NCI-H2107 (cell line): ENCODE measurements around the gene ADCY10.
"Not testable (repeated sequence)": the region's sequence is repeated elsewhere in the genome, so short reads cannot be mapped to it uniquely, and the experiment has no call there.

ENCODE experiments used
- DNase-seq: peaks from one replicate; lab custom pipeline; 2025; lab: John Stamatoyannopoulos, UW

The ADCY10 gene

DNA sequence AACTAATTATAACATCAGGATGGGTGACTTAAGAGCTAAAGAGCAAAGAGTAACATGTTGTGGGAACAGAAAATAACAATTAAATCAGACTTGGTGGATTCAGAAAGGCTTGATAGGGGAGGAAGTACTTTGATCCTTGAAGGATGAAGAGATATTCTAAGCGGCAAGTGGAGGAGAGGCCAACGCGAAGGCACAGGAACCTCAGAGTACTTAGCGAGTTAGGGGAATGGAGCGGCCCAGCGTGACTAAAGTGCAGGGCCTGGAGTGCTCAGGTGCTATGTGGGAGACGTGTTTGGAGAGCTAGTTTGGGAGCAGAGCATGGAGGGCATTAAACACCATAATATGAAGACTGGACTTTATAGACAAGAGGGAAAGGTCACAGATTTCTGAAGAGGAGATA is 64.3 kb downstream of the ADCY10 start:
- DNase-seq = no peak

DNA sequence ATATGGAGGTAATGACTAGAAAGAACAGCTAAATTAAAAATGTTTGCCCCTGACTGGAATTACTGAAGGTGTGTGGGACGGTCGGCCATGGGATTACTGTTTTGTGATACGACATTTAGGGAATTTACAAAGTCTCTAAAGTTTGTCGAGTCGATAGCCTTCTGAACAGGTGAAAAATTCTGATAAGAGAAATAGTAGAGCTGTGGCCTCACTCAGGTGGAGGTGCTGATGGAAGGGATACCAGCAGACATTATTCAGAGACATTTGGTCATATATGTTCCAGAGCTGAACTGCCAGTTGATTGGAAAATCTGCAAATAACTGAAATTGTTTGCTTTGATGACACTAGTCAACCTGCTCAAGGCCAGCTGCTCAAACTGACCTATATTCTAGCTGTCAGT is 71.1 kb downstream of the ADCY10 start:
- DNase-seq = no peak

DNA sequence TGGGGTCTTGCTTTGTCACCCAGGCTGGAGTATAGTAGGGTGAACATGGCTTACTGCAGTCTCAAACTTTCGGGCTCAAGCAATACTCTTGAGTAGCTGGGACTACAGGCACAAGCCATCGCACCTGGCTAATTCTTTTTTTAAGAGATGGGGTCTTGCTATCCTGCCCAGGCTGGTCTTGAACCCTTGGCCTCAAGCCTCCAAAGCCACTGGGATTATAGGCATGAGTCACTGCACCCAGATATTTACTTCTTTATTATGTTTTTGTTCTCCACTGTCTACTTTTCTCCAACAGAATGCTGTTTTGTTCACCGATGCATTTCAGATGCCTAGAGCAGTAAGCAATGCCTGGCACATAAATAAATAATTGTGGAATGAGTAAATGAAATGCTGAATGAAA is 72.4 kb downstream of the ADCY10 start:
- no peak for DNase-seq

DNA sequence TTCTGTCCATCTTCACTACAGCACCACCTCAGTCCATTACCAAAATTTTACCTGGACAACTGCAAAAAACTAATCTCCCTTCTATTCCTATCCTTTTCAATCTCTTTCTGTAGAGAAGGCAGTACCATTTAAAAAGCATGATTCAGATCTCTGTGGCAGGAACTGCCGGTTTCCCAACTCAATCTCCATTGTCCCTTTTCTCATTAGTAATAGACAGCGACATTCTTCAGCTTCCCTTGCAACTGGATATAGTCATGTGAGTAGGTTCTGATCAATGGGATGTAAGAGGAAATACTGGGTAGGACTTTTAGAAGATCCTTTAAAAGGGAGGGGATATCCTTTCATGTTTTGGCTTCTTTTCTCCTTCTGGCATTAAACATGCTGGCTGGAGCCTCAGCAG is 74.9 kb downstream of the ADCY10 start:
- DNase-seq = no peak

DNA sequence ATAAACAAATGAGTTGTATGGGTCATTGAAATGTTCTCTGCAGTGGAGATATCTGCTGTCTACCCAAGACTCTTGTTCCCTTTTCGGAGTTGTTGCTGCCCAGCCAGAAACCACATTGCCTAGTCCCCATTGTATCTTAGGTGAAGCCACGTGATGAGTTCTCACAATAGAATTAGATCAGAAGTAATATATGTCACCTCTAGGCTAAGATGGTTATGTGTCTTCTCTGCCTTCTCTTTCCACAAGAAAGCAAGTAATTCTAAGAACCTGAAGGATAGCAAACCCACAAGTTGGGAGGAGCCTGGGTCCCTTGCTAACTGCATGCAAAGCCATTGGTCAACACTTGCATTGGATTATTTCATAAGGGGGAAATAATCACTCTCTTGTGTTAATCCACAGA is 76.6 kb downstream of the ADCY10 start:
- DNase-seq = no peak

DNA sequence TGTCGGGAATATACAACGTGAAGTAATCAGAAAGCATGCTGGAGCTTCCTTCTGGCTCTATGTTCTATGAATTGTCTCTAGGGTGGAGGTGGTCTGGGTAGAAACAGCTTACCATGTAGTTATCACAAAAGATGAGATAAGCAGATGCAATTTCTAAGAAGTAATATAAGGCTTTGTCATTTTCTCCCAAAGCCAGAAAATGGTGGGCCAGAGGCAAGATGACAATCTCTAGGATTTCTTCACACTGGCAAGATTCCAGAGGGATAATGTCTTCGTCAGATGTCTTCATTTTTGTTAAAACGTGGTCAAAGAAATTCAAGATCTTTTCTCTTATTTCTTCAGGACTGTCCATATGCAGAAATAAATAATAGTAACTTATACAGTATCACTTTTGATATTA is 77.7 kb downstream of the ADCY10 start:
- DNase-seq = no peak

DNA sequence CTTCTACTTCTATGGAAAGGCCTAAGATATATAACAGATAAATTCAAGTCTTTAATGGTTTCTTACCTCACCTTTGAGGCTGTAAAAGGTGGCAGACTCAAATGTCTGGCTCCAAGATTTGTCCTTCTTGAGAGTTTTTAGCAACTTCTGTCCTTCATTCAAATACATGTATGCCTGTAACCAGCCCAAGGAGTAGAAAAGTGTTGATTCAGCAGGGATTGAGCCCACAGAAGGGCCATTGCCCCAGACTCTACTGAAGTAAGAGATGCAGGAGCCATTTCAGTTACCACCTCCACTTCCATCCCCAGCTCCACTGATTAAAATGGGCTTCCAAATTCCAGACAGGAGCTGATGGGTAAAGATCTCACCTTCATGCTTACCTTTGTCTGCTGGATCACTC is 80.0 kb downstream of the ADCY10 start:
- DNase-seq = no peak

DNA sequence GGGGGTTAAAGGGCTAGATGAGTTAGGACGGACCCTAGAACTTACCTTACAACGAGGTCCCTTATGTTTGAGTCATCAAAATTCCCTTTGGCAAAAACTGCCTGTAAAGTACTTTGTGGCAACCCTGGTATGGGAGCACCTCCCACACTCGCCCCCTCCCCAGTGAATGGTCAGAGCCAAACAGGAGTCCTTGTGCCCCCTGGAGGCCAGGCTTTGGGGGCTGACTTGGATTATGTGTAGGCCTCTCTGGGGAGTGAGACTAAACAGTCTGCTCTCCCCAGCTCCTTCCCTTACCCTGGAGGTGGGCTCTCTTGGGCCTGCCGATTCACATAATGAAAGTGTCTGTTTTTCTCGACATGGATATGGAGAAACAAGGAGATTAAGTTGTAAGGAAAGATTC is 81.2 kb downstream of the ADCY10 start:
- DNase-seq = no peak

DNA sequence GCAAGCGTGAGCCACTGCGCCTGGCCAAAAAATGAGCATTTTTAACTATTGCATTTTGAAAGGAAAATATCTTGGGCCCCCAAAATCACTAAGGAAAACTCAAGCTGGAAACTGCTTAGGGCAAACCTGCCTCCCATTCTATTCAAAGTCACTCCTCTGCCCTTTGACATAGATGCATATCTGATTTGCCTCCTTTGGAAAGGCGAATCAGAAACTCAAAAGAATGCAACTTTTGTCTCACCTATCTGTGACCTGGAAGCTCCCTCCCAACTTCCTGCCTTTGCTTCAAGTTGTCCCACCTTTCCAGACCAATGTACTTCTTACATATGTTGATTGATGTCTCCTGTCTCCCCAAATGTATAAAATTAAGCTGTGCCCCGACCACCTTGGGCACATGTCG is 83.3 kb downstream of the ADCY10 start:
- DNase-seq = not testable (repeated sequence)

DNA sequence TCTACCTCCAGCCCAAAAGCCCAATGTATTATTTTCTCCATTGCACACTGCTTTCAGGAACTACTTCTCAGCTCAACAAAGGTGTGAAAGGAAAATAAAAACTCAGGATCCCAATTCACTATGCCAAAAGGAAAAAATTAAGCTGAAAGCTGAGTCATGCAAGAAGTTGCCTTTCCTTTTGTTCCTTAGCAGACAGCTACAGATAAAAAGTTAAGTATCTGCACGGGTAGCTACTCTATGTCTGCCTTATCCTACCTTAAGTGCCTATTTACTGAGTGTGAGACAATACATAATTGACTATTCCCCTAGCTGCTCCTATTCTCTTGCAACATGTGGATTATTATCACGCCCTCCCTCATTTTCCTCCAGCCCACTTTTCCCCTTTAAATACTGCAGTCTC is 84.1 kb downstream of the ADCY10 start:
- DNase-seq = no peak

DNA sequence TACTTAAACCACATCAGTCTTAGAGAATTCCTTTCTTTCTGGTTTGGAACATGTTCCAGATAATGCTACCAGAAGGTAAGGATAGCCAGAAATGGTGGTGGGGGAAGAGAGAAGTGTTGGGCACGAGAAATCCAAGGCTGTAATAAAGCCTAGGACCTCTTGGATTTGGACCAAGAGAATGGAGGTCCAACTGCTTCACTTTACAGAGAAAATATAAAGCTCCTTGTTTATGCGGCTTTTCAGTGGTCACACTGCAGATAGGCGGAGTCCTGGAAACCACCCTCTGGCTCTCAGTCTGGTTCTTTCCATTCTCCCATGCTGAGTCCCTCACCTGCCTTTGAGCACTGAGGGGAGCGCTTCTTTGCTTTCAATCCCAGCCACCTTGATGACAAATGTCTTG is 87.8 kb downstream of the ADCY10 start:
- no peak for DNase-seq

DNA sequence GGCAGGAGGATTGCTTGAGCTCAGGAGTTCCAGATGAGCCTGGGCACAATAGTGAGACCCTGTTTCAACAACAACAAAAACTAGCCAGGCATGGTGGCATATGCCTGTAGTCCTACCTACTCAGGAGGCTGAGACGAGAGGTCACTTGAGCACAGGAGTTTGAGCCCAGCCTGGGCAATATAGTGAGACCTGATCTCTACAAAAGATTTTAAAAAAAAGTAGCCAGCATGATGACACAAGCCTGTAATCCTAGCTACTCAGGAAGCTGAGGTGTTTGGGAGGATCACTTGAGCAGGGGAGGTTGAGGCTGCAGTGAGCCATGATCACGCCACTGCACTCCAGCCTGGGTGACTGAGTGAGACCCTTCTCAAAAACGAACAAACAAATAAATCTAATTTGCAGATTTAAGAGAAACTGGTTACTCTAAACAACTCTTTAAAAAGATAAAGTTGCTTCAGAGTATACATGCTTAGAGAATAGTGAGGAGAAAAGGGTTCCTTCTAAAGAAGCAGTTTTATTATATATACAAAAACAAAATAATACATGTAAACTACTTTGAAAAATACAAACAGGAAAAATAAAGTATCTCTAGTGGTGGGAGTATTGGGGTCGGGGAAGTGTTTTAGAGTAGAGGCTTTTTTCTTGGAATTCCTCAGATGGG is 88.4 kb downstream of the ADCY10 start:
- DNase-seq = no peak

DNA sequence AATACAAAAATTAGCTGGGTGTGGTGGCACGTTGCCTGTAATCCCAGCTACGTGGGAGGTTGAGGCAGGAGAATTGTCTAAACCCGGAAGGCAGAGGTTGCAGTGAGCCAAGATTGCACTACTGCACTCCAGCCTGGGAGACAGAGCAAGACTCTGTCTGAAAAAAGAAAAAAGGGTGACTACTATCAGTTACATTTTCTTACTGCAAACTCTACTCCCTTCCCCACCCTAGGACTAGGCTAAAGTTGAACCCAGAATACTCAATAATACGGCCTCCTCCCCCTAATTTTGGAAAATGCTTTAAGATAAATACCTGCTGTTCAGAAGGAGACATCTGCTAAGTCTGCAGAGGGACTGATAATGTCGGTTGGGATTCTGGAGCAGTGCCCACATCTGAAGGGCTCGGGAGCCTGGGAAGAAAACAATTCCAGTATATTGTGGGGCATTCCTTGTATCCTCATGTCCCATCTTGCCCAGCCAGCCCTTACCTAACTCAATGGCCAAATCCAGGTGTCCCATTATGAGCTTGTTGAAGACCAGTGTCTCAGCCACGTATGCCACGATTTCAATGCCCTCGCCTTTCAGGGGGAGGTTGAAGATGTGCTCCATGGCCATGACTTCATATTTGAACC is 89.7 kb downstream of the ADCY10 start:
- no peak for DNase-seq

DNA sequence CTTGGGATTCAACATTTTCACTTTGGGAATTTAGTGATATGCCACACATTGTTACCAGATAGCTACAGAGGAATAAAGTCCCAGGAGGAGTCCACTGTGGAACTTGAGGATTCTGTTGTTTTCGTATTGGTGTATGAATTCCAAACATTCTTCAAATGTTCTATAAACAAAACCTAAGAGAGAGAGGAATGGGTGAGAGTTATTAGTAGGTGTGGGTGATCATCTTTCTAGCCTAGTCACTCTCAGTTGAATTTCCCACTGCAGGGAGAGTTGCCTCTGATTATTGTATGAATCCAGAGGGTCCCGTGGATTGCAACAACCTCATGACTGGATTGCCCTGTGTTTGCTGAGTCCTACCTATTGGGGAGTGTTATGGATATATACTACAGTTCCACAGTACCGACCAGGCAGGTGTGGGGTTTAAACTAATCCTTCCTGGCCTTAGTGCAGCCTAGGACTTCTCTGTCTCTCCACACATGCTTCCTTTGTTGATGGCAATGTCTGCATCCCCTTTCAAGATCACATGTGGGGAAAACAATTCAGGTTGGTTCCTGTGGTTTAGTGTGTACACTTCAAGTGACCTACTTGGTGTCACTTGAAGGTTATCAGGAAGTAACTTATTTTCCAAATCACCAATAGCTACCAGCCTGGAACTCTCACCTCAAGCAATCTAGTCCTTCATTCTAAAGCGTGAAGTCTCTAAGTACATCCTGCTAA is 91.8 kb downstream of the ADCY10 start:
- DNase-seq = no peak

DNA sequence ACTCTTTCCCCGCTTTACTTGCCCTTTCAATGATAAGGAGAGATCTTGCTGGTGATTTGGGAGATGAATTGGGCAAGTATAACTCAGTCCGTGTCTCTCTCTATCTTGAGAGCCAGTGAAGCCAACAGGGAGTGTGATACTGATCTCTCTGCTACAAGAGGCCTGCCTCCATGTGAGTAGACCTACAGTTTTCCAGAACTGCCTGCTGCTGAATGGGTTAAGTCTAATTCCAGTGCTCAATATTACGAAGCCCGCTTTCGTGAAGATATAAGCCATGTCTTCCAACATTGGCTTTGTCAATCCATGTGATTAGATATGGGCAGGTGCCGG is 92.6 kb downstream of the ADCY10 start:
- no peak for DNase-seq

DNA sequence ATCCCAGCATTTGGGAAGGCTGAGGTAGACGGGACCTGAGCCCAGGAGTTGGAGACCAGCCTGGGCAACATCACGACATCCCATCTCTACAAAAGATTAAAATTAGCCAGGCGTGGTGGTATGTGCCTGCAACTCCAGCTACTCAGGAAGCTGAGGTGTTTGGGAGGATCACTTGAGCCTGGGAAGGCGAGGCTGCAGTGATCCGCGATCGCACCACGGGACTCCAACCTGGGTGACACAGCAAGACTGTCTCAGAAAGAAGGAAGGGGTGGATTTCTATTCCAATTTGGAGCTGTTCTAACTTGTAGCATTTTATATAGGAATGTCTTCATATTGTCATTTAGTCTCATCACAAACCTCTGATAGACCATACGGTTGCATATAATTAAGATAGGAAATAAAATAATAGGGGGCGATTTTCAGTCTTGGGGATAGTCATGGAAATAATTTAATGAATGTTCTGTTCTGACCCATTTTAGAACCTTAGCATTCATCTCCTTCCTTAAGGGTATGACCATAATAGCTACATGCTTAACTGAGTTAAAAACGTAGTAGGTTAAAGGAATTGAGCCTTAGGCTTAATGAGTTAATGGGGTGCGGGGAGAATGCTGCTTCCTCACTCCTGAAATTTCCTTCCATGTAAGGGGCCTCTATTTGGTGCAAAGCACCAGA is 93.1 kb downstream of the ADCY10 start:
- DNase-seq = no peak

DNA sequence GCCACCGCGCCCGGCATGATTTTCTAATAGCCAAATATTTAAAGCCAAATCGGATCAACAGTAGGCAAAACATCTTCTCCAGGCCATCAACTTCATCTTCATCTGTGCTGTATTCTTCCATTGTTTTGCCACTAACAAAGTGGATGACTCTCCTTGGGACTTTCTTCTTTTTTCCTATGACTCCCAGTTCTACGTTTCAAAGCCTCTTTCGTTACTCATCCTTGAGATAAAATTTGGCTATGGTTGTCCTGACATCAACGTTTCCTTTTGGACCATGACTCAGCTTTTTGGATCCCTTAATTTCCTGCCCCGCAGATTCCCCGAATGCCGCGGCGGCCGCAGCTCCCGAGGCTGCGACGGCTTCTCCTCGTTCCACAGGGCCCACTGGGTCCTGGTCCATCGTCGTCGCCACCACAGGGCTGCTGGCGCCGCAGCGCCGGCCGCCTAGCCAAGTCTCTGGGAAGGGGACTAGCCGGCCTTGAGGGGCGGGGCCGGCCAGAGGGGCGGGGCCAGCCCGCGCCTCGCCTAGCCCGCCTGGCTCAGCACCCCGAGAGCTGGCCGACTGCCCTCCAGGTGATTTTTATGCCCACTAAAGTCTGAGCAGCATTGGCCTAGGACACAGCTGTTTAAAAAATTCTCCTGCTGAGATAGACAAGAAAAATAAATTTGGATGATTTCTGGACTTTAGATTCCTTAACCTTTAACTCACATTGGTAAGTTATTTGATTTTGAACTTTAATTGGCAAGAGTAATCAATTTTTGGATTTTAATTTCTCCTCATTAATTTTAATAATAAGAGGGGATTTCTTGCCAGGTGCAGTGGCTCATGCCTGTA is 93.9 kb downstream of the ADCY10 start:
- DNase-seq = no peak

DNA sequence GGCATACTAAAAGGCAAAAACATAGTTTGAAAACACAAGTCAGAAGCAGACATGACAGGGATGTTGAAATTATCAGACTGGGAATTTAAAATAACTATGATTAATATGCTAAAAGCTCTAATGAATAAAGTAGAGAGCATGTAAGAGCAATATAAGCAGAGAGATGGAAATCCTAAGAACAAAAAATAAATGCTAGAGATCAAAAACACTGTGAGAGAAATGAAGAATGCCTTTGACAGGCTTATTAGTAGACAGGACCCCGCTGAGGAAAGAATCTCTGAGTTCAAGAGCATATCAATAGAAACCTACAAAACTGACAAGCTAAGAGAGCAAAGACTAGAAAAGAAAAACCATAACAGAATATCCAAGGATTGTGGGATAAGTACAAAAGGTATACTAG is 98.3 kb downstream of the ADCY10 start:
- DNase-seq = no peak

DNA sequence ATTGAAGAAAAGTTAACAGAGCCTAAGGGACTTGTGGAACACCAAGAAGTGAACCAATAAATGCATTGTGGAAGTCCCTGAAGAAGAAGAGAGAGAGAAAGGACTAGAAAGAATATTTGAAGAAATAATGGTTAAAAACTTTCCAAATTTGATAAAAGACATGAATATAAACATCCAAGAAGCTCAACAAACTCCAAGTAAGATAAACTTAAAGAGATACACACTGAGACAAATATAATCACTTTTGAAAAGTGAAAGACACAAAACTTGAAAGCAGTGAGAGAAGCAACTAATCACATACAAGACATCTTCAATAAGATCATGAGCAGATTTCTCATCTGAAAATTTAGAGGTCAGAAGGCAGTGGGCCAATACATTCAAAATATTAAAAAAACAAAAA is 101.0 kb downstream of the ADCY10 start:
- DNase-seq = no peak

DNA sequence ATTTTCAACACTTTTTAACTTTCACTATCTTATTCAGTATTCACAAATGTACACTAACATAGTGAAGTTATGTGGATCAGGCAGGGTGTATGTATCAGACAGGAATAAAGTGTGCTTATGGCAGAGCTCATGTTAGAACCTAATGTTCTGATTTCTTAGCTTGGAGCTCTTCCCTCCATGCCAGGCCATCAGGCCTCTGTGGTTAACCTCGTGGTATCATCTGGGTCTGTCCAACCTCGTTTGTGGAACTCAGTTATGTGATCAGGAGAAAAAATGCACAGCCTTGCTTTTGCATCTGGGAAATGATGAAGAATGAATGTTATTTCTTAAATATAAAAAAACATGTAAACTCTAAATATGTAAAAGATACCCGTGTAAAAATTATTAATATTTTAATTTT is 105.2 kb downstream of the ADCY10 start:
- DNase-seq = no peak

DNA sequence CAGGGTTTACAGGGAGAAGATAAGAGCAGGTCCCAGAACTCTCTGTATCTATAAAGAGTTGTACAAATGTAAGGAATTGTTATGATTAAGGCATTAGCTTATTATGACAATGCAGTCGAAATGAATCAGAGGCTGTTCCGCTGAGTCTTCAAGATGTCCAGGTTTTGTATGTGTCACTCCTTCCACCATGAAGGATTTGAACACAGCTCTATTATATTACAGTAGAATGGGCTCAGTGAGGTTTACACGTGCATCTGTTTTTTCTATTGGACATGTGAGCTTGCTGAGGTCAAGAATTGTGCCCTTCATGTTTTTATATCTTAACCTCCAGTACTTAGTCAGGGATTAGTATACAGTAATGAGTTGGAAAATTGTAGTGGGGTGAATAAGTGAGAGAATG is 105.8 kb downstream of the ADCY10 start:
- DNase-seq = no peak

DNA sequence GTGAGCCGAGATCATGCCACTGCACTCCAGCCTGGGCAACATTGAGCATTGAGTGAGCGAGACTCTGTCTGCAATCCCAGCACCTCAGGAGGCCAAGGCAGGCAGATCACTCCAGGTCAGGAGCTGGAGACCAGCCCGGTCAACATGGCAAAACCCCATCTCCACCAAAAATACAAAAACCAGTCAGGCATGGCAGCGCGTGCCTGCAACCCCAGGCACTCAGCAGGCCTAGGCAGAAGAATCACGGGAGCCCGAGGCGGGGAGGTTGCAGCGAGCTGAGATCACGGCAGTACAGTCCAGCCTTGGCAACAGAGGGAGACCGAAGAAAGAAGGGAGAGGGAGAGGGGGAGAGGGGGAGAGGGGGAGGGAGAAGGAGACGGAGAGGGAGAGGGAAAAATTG is 107.3 kb downstream of the ADCY10 start:
- not testable (repeated sequence) for DNase-seq
